NCI-H345 treated with DMSO at 0.1 percent for 48 hours (cell line): ENCODE data around the gene GREB1.
"Not testable (repeated sequence)": the region's sequence is repeated elsewhere in the genome, so short reads cannot be mapped to it uniquely, and the experiment has no call there.

ENCODE experiments used
- DNase-seq: peaks from one replicate; lab custom pipeline; 2025; ENCODE audit not compliant: unreplicated experiment; lab: John Stamatoyannopoulos, UW

The GREB1 gene

DNA sequence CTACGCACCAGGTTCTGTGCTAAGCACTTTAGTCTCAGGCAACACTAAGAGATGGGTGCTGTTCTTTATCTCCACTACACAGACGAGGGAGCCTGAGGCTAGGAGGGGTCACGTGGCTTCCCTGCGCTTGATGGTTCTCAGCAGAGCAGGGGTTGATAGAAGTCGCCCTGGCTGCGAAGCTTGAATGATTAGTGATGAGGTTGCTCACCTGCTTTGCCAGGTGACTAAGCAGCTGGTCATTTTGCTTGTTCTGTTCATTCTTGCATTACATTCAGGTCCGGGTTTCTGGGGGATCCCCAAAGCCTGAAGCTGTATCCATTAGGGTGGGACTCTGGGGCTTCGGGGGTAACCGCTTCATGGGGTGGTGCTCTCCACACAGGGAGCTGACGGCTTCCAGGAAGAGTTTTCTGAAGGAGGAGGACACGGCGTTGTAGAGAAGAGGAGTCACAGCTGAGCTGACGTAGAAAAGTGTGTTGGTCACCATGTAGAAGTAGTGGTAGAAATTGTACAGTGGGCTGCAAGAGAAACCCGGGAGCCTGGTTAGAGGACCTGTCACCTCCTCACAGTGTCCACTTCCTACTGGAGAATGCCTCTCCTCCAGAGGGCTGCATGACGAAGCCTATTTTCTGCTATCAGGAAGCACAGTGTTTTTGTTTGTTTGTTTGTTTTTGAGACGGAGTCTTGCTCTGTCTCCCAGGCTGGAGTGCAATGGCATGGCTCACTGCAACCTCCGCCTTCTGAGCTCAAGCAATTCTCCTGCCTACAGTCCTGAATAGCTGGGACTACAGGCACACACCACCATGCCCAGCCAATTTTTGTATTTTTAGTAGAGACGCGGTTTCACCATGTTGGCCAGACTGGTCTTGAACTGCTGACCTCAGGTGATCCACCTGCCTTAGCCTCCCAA is 124.6 kb downstream of the GREB1 start:
- no peak for DNase-seq

DNA sequence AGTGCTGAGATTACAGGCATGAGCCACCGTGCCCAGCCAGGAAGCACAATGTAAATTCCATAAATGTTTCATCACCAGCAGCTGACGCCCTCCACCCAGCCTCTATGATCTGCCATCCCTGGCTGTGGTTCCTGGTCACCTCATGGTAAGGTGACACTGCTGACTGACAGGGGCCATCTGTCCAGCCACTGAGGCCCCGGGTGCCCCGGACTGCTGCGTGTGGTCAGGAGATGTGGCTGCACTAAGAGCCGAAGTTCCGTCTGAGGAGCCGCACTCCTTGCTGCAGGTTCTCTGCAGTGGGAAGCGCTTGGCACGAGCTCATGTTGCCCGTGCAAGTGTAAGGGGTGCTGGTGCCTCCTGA is 125.2 kb downstream of the GREB1 start:
- no peak for DNase-seq

DNA sequence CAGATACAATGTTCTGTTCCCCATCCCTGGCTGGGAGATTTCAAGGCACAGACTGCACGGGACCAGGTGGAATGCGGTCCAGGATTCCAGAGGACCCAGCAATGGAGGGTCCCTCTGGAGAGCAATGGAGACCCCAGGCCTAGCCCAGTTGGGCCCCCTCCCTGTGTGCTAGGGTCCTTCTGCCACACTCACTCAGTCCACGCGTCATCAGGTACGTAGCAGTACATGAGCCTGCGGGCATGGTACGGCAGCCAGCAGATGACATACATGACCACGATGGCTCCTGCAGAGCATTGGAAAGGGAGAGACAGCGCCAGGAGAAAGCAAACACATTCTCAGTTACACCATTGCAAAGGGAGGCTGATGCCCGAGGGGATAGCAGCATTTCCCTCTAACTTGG is 126.0 kb downstream of the GREB1 start:
- DNase-seq: no peak

DNA sequence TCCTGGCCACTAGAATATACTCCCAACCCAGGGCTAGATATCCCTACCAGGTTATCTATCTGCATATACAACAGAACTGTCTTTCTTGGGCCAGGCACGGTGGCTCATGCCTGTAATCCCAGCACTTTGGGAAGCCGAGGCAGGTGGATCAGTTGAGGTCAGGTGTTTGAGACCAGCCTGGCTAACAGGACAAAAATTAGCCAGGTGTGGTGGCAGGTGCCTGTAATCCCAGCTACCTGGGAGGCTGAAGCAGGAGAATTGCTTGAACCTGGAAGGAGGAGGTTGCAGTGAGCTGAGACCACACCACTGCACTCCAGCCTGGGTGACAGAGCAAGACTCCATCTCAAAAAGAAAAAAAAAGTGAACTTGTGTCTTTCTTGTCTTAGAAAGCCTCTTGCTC is 126.6 kb downstream of the GREB1 start:
- DNase-seq: not testable (repeated sequence)

DNA sequence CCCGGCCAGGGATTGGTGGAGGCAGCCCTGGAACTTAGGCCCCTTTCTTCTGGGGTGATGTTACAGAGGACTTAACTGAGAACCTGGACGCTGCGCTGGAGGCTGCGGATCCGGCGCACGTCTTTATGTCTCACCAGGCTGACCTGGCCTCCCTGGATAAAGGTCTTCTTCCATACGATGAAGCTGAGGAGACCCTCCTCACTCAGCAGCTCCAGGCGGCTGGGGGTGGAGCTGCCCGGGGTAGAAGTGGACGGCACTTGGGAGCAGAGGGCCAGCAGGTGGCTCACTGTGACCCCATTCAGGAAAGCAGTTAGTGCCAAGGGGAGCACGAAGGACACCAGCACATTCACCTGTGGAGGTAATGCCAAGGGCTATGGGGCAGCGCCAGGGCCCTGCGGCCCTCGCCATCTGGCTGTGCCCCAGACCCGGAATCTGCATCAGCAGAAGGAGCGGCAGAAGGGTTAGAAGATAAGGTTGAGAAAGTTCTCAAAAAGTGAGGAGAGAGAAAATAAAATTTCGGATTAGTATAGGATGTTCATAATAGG is 128.1 kb downstream of the GREB1 start:
- DNase-seq: no peak

DNA sequence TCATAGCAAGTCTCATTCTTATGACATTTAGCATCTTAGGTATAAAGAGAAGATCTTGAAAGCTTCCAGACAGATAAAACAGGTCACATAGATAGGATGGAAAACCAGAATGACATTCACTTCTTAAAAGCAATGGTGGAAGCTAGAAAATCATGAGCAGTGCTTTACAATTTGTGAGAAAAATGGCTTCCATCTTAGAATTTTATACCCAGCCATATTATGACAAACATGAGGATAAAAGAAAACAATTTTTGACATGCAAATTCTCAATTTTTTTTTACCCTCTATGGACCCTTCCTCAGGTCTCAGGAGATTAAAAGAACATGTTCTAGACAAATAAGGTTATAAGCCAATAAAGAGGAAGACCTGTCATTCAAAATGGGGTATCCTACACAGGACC is 129.0 kb downstream of the GREB1 start:
- no peak for DNase-seq

DNA sequence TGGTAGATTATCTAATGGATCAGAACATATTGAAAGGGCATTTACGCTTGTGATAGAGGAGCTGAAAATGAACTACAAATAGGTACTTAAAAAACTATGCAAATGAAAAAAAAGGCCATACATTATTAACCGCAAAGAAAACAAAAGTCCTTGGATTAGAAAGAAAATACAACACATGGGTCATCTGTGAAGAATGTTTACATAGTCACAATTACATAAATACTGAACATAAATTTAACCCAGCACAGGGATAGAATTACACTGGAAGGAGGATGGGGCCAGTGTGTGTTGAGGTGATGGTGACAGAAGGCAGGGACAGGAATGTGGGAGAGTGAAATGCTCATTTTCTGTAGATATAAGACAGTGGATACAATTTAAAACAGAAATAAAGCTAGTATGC is 129.6 kb downstream of the GREB1 start:
- no peak for DNase-seq

DNA sequence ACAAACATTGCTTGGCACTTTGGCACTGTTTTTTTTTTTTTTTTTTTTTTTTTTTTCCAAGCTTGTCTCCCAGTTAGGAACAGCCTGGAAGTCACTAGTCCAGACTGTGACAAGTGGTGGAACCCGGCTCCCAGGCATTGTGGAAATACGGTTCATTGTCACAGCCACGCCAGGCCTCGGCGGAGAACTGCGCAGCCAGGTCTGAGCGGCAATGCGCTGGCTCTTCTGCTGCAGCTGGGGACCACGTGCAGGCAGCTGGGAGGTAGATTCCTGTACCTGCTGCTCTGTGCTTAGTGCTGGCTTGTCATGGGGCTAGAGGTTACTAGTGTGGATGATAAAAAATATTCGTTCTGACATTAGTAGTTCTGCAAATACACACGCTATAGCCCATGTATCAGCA is 131.2 kb downstream of the GREB1 start:
- no peak for DNase-seq

DNA sequence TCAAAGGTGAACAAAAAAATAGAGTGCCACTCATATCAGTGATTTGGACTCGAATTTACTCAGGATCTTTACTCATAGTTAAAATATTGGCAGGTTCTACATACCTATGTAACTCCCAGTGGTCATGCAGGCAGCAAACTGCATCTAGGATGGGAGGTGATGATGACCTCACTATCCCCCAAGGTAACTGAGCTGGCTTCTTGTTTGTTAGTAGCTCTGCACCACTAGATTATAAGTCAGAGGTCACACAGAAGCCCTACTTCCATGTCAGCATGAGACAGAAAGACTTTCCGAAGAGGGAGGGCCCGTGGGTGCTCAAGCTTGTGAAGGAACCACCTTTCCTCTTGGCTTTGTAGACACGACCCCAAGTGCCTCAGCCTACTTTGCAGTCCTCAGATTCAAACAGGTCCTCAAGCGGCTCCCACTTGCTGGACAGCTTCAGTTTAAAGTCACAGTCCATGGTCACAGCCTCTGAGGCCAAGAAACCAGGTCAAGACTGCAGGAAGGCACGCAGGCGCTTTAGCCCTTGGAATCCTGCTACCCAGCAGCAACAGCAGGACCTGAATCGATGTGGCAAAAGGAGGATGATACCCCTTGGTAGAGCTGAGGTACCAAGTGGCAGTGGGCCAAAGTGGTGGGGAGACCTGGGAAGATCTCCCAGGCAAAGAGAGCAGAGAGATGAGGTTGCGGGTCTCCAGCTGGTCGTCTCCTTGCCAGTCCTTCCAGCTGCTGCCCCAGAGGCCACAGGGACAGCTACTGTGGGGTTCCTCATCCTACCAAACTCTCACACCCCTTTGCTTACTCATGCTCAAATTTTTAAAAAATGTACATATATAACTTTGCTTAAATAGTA is 131.9 kb downstream of the GREB1 start:
- DNase-seq: no peak

DNA sequence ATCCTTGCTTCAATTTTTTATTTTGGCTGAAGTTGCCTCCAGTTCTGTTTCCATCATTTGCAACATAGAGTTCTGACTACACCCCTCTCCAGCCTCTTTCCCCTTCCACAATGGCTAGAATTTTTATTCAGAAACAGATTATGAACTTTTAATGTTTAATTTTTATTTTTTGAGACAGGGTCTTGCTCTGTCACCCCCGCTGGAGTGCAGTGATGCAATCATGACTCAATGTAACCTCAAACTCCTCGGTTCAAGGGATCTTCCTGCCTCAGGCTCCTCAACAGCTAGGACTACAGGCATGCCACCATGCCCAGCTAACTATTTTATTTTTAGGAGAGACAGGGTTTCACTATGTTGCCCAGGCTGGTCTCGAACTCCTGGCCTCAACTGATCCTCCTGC is 133.3 kb downstream of the GREB1 start:
- DNase-seq: no peak

DNA sequence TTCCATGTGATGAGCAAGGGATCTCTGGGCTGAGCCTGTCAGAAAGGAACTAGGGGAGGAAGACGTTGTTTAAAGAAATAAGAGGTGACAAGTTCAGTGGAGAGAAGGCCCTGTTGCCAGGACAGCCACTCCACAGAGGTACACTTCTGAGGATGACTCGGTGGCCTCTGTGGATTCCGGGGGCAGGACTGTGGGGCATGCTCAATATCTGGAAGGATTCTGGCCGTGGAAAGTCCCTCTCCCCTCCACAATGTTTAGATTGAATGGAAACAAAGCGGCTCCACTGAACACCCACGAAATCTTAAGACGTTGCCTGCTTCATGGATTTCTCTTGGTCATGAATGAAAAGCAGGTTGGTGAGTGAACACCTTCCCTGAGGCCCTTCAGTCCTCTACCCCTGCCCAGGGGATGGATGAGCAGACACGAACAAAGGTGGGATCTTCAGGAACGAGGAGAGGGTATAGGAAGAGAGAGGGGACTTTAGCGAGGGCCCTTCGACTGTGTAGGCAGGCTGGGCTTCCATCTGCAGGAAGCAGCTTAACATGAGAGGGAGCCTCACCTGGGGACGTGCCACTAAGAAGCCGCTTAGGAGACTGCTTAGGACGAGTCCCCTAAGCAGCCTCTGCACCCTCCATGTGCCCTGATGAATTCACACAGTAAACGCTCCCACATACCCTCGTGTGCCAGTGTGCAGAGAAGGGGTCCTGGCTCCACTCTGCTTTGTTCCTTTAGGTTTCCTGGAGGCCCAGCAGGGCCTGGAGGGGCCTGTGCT is 134.2 kb downstream of the GREB1 start:
- no peak for DNase-seq

DNA sequence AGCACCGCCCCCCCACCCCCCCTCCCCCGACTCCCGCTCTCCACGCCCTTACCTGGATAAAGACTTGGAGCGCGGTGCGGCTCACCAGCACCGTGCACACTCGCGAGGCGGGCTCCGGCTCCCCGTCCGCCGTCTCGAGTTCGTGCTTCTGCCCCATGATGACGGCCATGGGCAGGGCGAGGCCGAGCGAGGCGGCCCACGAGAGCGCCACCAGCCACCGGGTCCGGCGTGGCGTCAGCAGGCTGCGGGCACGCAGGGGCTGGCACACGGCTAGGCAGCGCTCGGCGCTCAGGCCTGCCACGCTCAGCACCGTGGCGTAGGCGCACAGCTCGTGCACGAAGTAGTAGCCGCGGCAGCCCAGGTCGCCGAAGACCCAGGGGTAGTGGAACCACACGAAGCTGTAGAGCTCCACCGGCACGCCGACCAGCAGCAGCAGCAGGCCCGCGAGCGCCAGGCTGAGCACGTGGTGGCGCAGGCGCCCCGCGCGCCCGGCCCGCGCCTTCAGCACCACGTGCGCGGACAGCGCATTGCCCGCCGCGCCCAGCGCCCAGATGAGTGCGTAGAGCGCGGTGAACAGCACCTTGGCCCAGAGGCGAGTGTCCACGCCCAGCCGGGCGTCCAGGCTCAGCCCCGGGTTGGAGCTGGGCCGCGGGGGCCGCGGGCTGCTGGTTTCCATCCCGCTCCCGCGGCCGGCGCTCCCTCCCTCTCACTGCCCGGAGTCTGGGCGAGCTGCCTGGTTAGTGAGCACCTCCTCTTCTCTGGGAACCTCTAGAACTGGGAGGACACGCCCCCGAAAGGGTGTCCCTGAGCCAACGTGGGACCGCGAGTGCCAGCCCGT is 135.8 kb downstream of the GREB1 start, which contains the start of gene NTSR2:
NTSR2 (minus strand) TSS at position 742 of the 838 bp plus-strand sequence; CDS start at position 676, 66 bp downstream.
- DNase-seq: no peak

DNA sequence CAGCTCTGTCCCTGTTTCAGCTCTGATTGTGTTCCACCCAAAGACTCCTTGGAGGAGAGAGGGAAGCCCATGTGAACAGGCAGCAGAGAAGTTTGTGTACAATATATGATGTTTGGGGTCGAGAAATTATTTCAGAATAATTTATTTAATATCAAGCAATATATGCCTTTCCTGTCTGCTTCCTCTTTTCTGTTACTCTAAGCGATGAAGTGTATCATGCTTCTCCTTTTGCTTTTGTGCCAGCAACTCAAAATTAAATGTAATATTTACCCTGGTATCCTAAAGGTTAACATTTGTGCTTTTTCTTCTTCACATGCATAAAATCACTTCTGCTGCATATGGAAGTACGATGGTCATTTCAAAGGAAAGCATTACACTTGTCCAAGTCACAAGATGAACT is 138.6 kb downstream of the GREB1 start:
- no peak for DNase-seq

DNA sequence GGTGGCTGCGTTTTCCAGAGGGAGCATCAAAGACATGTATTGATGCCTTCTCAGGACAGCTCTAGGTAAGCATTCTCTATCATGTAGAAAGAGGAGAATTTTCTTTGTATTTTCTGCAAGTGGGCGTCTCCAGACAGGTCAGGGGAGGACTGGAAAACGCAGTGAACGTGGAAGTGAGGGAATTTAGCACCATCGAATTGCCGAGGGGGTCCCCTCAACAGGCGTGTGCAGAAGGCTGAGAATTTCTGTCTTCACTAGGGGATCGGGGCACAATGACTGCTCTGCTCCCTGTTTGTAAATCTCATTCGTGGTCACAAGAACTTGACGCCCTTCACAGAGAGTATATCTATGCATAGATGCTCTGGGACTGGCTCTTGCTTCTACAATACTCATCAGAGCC is 141.1 kb downstream of the GREB1 start:
- DNase-seq: no peak

DNA sequence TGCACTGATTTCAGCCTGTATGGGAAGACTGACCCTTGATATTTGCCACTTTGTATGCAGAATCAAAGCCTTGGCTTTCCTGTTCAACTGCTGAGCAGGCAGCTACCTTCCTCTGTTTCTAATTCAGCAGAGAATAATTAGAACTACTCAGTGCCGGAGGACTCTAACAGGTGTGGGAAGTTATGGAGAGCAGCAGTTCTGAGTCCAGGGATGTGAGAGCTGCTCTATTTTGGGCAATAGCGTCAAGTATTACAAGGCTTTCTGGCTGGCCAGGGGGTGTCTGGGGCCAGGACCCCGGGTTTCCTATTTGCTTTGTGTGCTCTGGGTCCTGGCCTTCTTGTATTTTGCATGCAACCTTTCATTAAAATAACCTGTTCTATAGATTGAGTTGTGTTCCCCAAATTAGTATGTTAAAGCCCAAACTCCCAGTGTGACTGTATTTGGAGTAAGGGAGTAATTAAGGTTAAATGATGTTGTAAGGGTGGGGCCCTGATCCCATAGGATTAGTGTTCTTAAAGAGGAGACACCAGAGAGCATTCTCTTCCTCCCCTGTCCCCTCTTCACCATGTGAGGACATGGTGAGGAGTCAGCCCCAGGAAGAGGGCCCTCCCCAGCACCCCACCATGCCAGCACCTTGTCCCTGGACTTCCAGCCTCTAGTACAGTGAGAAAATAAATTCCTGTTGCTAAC is 141.7 kb downstream of the GREB1 start:
- DNase-seq: no peak

DNA sequence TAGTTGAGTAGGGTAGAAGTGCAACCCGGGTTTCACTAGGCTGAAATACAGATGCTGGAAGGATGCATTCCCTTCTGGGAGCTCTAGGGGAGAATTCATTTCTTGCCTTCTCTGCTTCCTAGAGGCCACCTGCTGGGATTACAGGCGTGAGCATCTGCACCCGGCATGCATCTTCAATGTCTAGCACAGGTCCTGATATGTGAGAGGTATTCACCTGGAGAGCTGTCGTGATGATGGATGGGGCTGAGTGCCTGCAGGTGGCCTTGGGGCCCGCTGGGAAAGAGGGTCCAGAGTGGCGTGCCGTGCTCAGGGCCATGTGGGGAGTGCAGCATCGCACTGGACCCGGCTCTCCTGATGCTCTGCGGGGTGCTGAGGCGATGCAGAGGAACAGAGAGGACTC is 142.8 kb downstream of the GREB1 start:
- peak; percentile 42 for DNase-seq

DNA sequence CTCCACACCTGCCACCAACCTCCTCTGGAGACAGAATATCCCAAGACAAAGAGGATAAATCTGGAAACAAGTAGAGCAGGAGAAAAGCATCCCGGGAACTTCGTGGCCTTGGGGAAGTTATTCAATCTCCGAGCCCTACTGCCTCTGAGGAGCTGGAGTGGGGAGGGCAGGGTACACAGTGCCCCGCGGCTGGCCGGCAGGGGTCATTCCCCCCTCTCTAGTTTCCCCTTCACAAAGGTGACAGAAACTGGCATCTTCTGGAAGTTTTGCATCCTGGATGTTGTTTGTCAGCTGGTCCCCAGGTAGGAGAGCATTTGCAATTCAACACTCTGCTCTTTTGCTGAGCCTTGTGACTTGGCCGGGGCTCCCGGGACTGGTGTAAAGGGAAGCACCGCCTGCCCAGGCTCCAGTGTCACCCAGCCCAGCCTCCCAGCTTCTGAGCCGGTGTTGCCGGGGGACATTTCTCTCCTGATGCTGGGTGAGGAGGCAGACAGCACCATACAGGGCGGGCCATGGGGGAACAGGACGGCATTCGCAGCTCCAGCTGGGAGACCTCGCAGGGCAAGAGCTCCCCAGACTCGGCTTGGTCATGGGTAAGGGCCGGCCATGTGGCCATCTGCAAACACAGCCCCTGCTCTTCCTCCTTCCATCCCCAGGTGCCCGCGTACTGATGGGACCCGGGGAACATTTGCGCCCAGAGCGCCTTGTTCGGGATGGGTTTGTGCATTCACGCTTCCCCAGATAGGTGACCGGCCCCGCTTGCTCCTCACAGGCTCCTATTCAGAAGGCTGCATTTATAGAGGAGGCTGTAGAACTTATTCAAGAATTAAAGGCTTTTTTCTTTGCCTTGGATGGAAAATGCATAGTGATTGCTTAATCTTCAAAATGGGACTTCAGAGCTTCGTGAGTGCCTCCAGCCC is 143.6 kb downstream of the GREB1 start:
- no peak for DNase-seq

DNA sequence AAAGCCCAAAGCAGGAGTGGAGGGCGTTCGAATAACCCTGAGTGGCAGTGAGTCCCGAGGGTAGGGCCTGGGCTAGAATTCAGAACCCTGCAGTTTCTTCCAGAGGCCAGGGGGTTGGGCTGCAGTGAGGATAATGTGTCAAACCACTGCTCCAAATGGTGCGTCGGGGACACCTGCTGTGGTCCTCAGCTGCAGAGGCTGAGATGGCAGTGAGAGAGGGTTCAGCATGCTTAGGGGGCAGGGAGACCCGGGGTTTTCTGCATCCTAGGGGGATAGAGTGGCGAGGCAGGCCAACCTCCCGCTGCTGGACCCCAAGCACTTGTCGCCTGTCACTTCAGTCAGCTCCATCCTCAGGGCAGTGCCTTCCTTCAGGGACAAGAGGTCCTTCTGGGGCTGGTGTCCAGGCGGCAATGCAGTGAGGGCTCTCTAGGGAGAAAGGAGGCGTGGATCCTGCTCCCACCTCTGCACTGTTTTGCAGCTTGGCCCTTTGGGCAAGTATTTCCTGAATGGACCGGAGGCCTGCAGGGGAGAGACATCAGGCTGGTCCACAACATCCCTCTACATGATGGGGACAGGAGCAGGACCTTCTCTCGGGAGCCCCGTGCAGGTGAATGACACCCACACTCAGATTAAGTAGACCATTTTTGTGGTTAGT is 144.6 kb downstream of the GREB1 start:
- no peak for DNase-seq
